ENCODE data around the gene SLC6A11.

SLC6A11 gene

DNA sequence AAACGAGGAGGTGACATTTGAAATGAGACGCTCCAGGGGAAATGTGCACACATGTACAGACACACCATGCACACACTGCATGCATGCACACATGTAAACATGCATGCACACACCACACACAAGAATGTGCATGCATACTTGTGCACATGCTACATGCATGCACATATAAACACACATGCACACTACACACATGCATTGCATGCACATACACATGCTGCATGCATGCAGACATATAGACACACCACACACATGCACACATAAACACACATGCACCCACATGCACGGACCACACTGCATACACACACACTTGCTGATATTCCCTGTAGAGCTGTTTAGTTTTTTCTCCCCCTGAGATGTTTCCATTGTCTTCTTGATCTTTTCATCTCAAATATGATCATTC is 138.7 kb downstream of the SLC6A11 start:
- TF ChIP-seq, protein P1, sequence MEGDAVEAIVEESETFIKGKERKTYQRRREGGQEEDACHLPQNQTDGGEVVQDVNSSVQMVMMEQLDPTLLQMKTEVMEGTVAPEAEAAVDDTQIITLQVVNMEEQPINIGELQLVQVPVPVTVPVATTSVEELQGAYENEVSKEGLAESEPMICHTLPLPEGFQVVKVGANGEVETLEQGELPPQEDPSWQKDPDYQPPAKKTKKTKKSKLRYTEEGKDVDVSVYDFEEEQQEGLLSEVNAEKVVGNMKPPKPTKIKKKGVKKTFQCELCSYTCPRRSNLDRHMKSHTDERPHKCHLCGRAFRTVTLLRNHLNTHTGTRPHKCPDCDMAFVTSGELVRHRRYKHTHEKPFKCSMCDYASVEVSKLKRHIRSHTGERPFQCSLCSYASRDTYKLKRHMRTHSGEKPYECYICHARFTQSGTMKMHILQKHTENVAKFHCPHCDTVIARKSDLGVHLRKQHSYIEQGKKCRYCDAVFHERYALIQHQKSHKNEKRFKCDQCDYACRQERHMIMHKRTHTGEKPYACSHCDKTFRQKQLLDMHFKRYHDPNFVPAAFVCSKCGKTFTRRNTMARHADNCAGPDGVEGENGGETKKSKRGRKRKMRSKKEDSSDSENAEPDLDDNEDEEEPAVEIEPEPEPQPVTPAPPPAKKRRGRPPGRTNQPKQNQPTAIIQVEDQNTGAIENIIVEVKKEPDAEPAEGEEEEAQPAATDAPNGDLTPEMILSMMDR (IDR thresholded peaks at IDR 0.05; ENCODE audit: low read depth, low read length) = no peak
- no peak for DNase-seq (ENCODE audit: low read depth, low spot score)
- H3K4me3 ChIP-seq (ENCODE audit: low read depth, low read length) = no peak overlapping the region
- in situ Hi-C loops (cut with HindIII; ENCODE audit: low sequenced_read_pairs) = no loop called here

DNA sequence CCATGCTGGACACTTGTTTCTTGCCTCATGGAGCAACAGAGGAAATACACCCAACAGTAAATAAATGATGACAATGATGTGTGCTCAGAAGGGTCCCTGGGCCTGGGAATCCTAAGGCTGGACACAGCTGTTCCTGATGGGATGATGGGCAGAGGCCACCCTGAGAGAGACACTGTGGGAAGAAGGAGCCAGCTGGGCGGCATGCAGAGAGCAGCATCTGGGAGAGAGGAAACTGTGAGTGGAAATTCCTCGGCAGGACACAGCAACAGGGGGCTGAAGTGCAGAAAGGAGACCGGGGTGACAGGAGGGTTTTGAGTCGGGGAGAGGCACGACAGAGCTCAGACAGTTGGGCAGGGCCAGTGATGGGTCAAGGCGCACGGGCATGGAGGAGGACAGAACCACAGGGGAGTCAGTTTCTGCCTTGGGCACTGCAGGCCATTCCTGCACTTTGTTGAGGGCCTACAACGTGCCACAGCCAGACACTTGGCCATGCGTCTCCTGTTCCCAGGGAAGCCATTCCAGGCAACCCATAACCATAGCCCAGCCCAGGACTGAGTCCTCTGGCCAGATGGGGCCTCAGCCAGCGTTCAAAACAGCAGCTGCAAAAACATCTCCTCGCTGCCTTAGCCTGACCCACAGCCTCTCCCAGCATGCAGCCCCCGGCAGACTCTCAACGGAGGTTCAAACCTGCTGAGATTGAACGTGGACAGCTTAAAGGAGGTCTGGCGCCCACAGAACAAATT is 139.9 kb downstream of the SLC6A11 start:
- in situ Hi-C loops (cut with HindIII; ENCODE audit: low sequenced_read_pairs) = no loop called here
- no peak overlapping the region for H3K4me3 ChIP-seq (ENCODE audit: low read depth, low read length)
- TF ChIP-seq, protein P1 (IDR thresholded peaks at IDR 0.05; ENCODE audit: low read depth, low read length) = no peak
- peak; percentile 80 for DNase-seq (ENCODE audit: low read depth, low spot score)

DNA sequence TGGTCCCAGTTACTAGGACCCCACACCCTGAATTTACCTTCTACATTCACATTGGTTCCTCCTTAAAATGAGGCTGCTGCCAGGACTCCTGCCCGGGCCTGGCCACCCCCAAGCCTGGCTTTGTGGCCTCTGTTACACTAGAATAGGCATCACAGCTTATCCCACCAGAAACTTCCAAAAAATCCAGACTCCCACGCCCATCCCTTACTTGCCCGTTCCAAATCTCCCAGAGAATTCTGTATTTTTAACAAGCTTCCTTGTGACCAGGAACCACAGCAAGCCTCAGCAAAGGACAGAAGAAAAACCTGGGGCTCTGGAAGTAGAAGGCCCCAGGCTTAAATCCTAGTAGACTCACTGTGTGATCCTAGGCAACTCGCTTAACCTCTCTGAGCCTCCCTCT is 140.5 kb downstream of the SLC6A11 start:
- H3K4me3 ChIP-seq (ENCODE audit: low read depth, low read length) = no peak overlapping the region
- TF ChIP-seq, protein P1 (IDR thresholded peaks at IDR 0.05; ENCODE audit: low read depth, low read length) = no peak
- no peak for DNase-seq (ENCODE audit: low read depth, low spot score)
- in situ Hi-C loops (cut with HindIII; ENCODE audit: low sequenced_read_pairs) = no loop called here

DNA sequence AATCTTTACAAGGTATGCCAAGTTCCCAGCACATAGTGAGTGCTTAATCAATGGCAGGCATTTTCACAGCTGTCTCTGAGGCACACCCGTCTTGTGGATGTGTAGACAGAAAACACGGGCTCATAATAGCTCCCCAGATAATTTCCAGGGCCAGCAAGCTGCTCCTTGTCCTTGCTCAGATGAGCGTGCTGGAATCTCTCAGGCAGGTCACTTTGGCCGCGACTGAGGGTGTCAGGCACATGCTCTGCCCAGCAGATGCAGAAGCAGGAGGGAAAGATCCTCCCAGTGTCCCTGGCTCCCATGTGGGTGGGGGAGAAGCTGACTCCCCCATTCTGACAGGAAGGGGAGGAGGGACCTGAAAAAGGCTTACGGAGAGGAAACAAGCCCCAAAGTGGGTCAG is 141.0 kb downstream of the SLC6A11 start:
- no peak overlapping the region for H3K4me3 ChIP-seq (ENCODE audit: low read depth, low read length)
- no peak for DNase-seq (ENCODE audit: low read depth, low spot score)
- TF ChIP-seq, protein P1 (IDR thresholded peaks at IDR 0.05; ENCODE audit: low read depth, low read length) = no peak
- in situ Hi-C loops (cut with HindIII; ENCODE audit: low sequenced_read_pairs) = no loop called here

DNA sequence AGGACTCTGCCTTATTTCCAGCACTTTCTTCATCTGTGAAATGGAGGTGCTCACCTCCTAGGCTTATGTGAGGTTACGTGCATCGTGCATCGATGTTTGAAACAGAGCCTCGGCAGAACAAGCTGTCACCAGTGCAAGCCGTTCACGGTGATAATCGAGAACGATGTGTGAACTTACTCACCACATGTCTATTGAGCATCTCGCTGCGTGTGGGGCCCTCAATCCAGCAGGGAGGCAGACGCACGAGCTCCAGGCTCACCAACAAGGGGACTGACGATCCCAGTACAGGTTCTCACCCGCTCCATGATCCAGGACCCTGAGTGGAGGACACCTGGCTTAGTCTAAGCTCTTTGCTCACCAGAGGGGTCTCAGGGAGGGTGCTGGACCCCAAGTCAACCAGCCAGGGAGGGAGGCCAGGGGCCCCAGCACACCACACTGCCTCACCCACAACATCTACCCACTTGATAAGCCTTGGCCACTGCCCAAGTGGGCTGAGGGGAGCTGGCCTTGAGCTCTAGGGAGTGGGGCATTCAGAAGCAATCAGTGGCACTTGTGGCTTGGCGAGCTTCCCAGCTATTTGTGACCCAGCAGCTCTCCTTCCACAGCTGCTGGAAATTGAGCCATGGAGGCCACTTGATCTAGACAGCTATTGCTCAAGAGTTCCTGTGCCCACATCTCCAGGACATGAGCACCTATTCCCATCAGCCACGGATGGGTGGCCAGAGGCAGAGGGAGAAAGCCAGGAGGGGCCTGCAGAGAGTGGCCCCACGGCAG is 142.1 kb downstream of the SLC6A11 start:
- no peak for DNase-seq (ENCODE audit: low read depth, low spot score)
- in situ Hi-C loops (cut with HindIII; ENCODE audit: low sequenced_read_pairs) = no loop called here
- TF ChIP-seq, protein P1 (IDR thresholded peaks at IDR 0.05; ENCODE audit: low read depth, low read length) = no peak
- H3K4me3 ChIP-seq (ENCODE audit: low read depth, low read length) = no peak overlapping the region

DNA sequence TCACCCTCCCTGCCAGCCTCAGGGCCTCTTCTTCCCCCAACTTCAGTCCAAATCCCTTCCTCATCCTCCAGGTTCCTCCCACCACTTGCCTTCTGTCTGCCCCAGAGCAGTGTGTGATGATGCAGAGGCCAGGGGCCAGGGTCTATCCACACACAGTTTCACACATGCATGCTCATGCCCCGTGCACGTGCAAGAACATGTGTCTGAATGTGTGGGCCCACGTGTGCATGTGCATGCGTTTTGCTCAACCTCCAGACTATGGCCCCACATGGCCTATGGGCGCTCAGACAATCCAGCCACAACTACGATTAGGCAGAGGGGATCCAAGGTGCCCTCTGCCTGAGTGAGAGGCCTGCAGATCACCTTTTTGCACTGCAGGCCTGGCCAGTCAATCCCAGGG is 144.2 kb downstream of the SLC6A11 start:
- in situ Hi-C loops (cut with HindIII; ENCODE audit: low sequenced_read_pairs) = no loop called here
- DNase-seq (ENCODE audit: low read depth, low spot score) = no peak
- H3K4me3 ChIP-seq (ENCODE audit: low read depth, low read length) = no peak overlapping the region
- TF ChIP-seq, protein P1 (IDR thresholded peaks at IDR 0.05; ENCODE audit: low read depth, low read length) = no peak

All from astrocyte of the spinal cord (primary cell).